SK-N-SH (cell line): Measurements from ENCODE around the gene KCTD15. TPM values are rescaled to one million over a fixed set of nuclear protein-coding genes. Genes with fewer than 3 reads are reported as not detected.

Experiments used
- CTCF ChIA-PET: fragments of 300-600, 350-600 bp; formaldehyde crosslinking; extraction: SDS; loops from one replicate; lab custom pipeline; 2021; lab: Yijun Ruan, JAX
- POLR2A ChIA-PET: fragments of 350-600 bp; sonication (Branson Sonifier 250); formaldehyde crosslinking; extraction: SDS; loops from one replicate; lab custom pipeline; 2020; ENCODE audit warnings: antibody characterized with exemption, inconsistent platforms; lab: Yijun Ruan, JAX
- DNase-seq: peaks from one replicate; pipeline ENCODE4 v3.0.0; 2012
- H2AFZ ChIP-seq: fragments of 200-600 bp; sonication (generic); 2 replicates; pipeline ENCODE4 v1.8.1; 2016; ENCODE audit warnings: antibody characterized with exemption, mild to moderate bottlenecking, low read depth
- H3F3A ChIP-seq: fragments of 200-600 bp; sonication (generic); replicated peaks from 2 replicates; pipeline ENCODE3; 2016; ENCODE audit warnings: antibody characterized with exemption, mild to moderate bottlenecking; ENCODE audit not compliant: insufficient read depth
- H3K27ac ChIP-seq, 2 experiments: fragments of 200-500 bp in 1 of 2; fragments of 200-600 bp in 1 of 2; sonication (Bioruptor generic) in 1 of 2; sonication (generic), shearing (Covaris generic) in 1 of 2; 2 replicates each; pipeline versions ENCODE4 v1.5.1 to v1.6.1; 2014 to 2016; ENCODE audit warnings: low read depth in 2 of 2, inconsistent platforms in 1 of 2, low read length in 1 of 2, mild to moderate bottlenecking in 1 of 2, mixed read lengths in 1 of 2
- H3K27me3 ChIP-seq: fragments of 200-600 bp; sonication (generic), shearing (Covaris generic); 2 replicates; pipeline ENCODE4 v1.6.1; 2016; ENCODE audit warnings: mixed run types; ENCODE audit not compliant: insufficient read depth
- H3K36me3 ChIP-seq, 2 experiments: fragments of 200-500 bp in 1 of 2; fragments of 200-600 bp in 1 of 2; sonication (Bioruptor generic) in 1 of 2; sonication (generic) in 1 of 2; replicated peaks in 1 of 2; 2 replicates each; pipeline versions ENCODE3 to v1.5.1; 2014 to 2016; ENCODE audit warnings: low read length in 1 of 2, mild to moderate bottlenecking in 1 of 2; ENCODE audit not compliant: insufficient read depth in 2 of 2, control insufficient read depth in 1 of 2
- H3K4me1 ChIP-seq, 2 experiments: fragments of 200-500 bp in 1 of 2; fragments of 200-600 bp in 1 of 2; sonication (Bioruptor generic) in 1 of 2; sonication (generic), shearing (Covaris generic) in 1 of 2; 2 replicates each; pipeline versions ENCODE4 v1.5.1 to v1.6.1; 2014 to 2016; ENCODE audit warnings: low read depth in 1 of 2, low read length in 1 of 2, mixed run types in 1 of 2; ENCODE audit not compliant: insufficient read depth in 2 of 2, control insufficient read depth in 1 of 2
- H3K4me2 ChIP-seq: fragments of 200-600 bp; sonication (generic), shearing (Covaris generic); 2 replicates; pipeline ENCODE4 v1.6.1; 2017; ENCODE audit warnings: mixed run types
- H3K4me3 ChIP-seq, 2 experiments: fragments of 200-500 bp in 1 of 2; fragments of 200-600 bp in 1 of 2; sonication (Bioruptor generic) in 1 of 2; sonication (generic), shearing (Covaris generic) in 1 of 2; 2 replicates each; pipeline versions ENCODE4 v1.5.1 to v1.8.1; 2014 to 2016; ENCODE audit warnings: low read depth in 2 of 2, inconsistent platforms in 1 of 2, low read length in 1 of 2, mild to moderate bottlenecking in 1 of 2, mixed read lengths in 1 of 2, moderate library complexity in 1 of 2
- H3K79me2 ChIP-seq: fragments of 200-600 bp; sonication (generic); 2 replicates; pipeline ENCODE4 v1.8.1; 2017; ENCODE audit warnings: mild to moderate bottlenecking; ENCODE audit not compliant: insufficient read depth
- H3K9ac ChIP-seq: fragments of 200-600 bp; sonication (generic); 2 replicates; pipeline ENCODE4 v1.6.1; 2017; ENCODE audit warnings: mixed run types
- H3K9me2 ChIP-seq: fragments of 200-600 bp; sonication (generic); 2 replicates; pipeline ENCODE4 v1.6.1; 2017; ENCODE audit warnings: mixed run types
- H3K9me3 ChIP-seq: fragments of 200-600 bp; sonication (generic); 2 replicates; pipeline ENCODE4 v1.6.1; 2017; ENCODE audit warnings: mixed run types, mild to moderate bottlenecking, moderate library complexity
- H4K20me1 ChIP-seq: fragments of 200-600 bp; sonication (generic); 2 replicates; pipeline ENCODE4 v1.6.1; 2017; ENCODE audit warnings: mild to moderate bottlenecking, mixed run types; ENCODE audit not compliant: insufficient read depth
- CHD2 ChIP-seq: fragments of 150-350 bp; IDR thresholded peaks from 2 replicates; pipeline ENCODE4 v1.6.1; 2018; ENCODE audit warnings: low read length; ENCODE audit not compliant: partially characterized antibody
- EP300 ChIP-seq, 2 experiments: IDR thresholded peaks; 2 replicates each; pipeline versions ENCODE4 v1.4.0 to v1.6.1; 2012; ENCODE audit warnings: borderline replicate concordance in 1 of 2, low read depth in 1 of 2, low read length in 1 of 2
- EZH2phosphoT487 ChIP-seq: fragments of 200-600 bp; sonication (generic); IDR thresholded peaks from 2 replicates; pipeline ENCODE4 v1.6.1; 2017; ENCODE audit warnings: low read depth, mixed run types, mild to moderate bottlenecking, antibody characterized with exemption, moderate library complexity, borderline replicate concordance
- GABPA ChIP-seq: IDR thresholded peaks from 2 replicates; pipeline ENCODE4 v1.4.0; 2012; ENCODE audit warnings: low read depth, mild to moderate bottlenecking
- GATA2 ChIP-seq: sonication (generic); formaldehyde crosslinking; IDR thresholded peaks from 2 replicates; pipeline ENCODE4 v1.5.0; 2020; ENCODE audit warnings: mild to moderate bottlenecking, missing genetic modification reagents
- MAX ChIP-seq: IDR thresholded peaks from 2 replicates; pipeline ENCODE4 v1.4.0; 2012; ENCODE audit warnings: low read depth
- POLR2AphosphoS5 ChIP-seq: IDR thresholded peaks from 2 replicates; pipeline ENCODE4 v1.6.1; 2012; ENCODE audit warnings: low read depth, low read length
- RAD21 ChIP-seq: IDR thresholded peaks from 2 replicates; pipeline ENCODE4 v1.6.1; 2012; ENCODE audit warnings: mild to moderate bottlenecking, low read length
- RCOR1 ChIP-seq: fragments of 150-350 bp; IDR thresholded peaks from 2 replicates; pipeline ENCODE4 v1.6.1; 2017; ENCODE audit warnings: antibody characterized with exemption, low read length
- RFX5 ChIP-seq: IDR thresholded peaks from 2 replicates; pipeline ENCODE4 v1.6.1; 2012; ENCODE audit warnings: mild to moderate bottlenecking, improper control_type of control experiment, low read length
- TAF1 ChIP-seq: IDR thresholded peaks from 2 replicates; pipeline ENCODE4 v1.6.1; 2012; ENCODE audit warnings: low read depth, mild to moderate bottlenecking, low read length, moderate library complexity, borderline replicate concordance
- USF2 ChIP-seq: fragments of 150-350 bp; IDR thresholded peaks from 2 replicates; pipeline ENCODE4 v1.6.1; 2017; ENCODE audit warnings: antibody characterized with exemption, low read length, low read depth, borderline replicate concordance
- WGBS: methylation state at CpG from one replicate; pipeline ENCODE4 v1.1.6; 2017; ENCODE audit warnings: low lambda C conversion rate; 5-methylcytosine and 5-hydroxymethylcytosine counted together
- polyA plus RNA-seq, 3 experiments: library from polyadenylated mRNA; depleted of rRNA; stranded (reverse); fragments of >200 nt; gene quantifications; 2 replicates each; pipeline ENCODE4 v1.2.3, GENCODE V29; 2012
- TF ChIP-seq, protein P1 (sequence below): IDR thresholded peaks from 2 replicates; pipeline ENCODE4 v1.4.0; 2012; ENCODE audit warnings: low read depth, borderline replicate concordance
- TF ChIP-seq, protein P2 (sequence below): IDR thresholded peaks from 2 replicates; pipeline ENCODE4 v1.4.0; 2012; ENCODE audit warnings: low read depth, borderline replicate concordance
- TF ChIP-seq, protein P3 (sequence below): IDR thresholded peaks from 2 replicates; pipeline ENCODE4 v1.6.1; 2012; ENCODE audit warnings: mild to moderate bottlenecking, low read depth, low read length, moderate library complexity

KCTD15 gene
- polyA plus RNA-seq, 1 of the 3 experiments (the other 2 are of a cell fraction): 15.5 TPM

DNA sequence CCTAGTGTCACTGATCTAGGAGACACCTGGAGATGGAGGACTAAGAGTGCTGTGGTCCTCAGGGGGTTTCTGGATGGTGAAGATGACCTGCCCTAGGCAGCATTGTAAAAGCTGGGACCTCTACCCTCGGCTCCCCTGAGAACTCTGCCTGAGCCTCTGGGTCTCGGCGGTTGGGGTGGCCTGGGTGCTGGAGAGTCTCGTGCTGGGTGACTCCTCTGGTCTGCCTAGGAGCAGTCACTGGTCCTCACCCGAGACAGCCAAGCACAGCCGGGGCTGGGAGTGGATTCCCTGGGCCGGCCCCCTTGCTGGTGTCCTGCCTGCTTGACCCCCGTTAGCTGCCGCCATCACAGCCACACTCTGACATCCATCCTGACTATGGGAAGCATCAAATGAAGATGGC lies 6.7 kb downstream of the KCTD15 start (continued):
- TF ChIP-seq POLR2AphosphoS5 (no peak), MAX (no peak), GATA2 (CRISPR knock-in tag) (no peak), RCOR1 (no peak), CHD2 (no peak)

- H3K79me2 ChIP-seq: no peaks in the 10 kb centered on the region
- no peak for DNase-seq
- 66% methylated on average over 7 of the region's 10 CpGs for WGBS
- H3K4me2 ChIP-seq: no peak overlapping the region
- H2AFZ ChIP-seq: no peak overlapping the region
- H3K9ac ChIP-seq: no peak overlapping the region
- H3K9me2 ChIP-seq: no peaks in the 10 kb centered on the region
- no peaks in the 10 kb centered on the region for H3F3A ChIP-seq
- CTCF ChIA-PET: interaction anchor here (1.0 to 2.7 kb wide), 4 partner anchors 9 to 237 kb away, joined by 3 to 9 read pairs (median 6); no protein-coding TSS in a partner anchor
- TF ChIP-seq RAD21: no peak
- TF ChIP-seq GATA2 (CRISPR knock-in tag): no peak
- no peak for TF ChIP-seq RFX5
- TF ChIP-seq, all 33 proteins: peak for 0
- H3K9me3 ChIP-seq: no peaks in the 10 kb centered on the region
- no peak overlapping the region for H3K27ac ChIP-seq
- no peaks in the 10 kb centered on the region for H3K27me3 ChIP-seq
- no peak overlapping the region for H3K4me3 ChIP-seq
- peaks cover 0 to 8% of the 10 kb centered on the region in 2 experiments for H3K36me3 ChIP-seq
- H4K20me1 ChIP-seq: no peaks in the 10 kb centered on the region
- POLR2A ChIA-PET: interaction anchor here (0.6 kb wide), 2 partner anchors 154 to 197 kb away, joined by 3 to 4 read pairs; no protein-coding TSS in a partner anchor
- H3K4me1 ChIP-seq: peaks cover 0 to 26% of the 10 kb centered on the region in 2 experiments; a peak in 2 of 4 replicates
Observed at GRCh38 chr19:33804021-33804799, 7.5 kb downstream of the KCTD15 start.

DNA sequence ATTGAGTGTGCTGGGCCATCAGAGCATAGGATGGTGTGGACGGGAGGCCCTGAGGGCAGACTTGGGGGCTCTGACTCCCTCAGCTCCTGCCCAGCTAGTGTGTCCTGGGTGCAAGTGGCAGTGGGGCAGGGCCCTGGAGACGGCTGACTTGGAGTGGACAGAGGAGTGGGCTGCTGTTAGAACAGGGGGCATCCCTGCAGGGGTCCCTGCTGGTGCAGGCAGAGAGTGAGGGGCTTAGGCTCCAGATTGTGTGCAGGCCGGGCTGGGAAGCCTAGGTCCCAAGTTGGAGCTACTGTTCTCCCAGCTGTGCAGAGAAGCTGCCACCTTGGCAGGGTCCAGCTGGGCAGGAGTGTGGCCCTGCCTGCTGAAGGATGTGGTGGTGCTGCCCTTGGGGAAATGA lies 8.6 kb downstream of the KCTD15 start:
- Histone ChIP-seq H4K20me1 (no peaks in the 10 kb centered on the region), H3K4me3 (no peak overlapping the region), H3F3A (no peaks in the 10 kb centered on the region), H2AFZ (no peak overlapping the region), H3K9ac (no peak overlapping the region), H3K27ac (no peak overlapping the region), H3K36me3 (peaks cover 0 to 8% of the 10 kb centered on the region in 2 experiments), H3K79me2 (no peaks in the 10 kb centered on the region), H3K4me1 (peaks cover 0 to 15% of the 10 kb centered on the region in 2 experiments; a peak in 1 of 4 replicates), H3K27me3 (no peaks in the 10 kb centered on the region), H3K4me2 (no peak overlapping the region), H3K9me2 (no peaks in the 10 kb centered on the region), H3K9me3 (no peaks in the 10 kb centered on the region)
- 89% methylated on average over 2 of the region's 3 CpGs for WGBS
- no peak for DNase-seq
- POLR2A ChIA-PET: no interaction called here
- CTCF ChIA-PET: interaction anchor here (0.6 to 2.7 kb wide), 5 partner anchors 9 to 43 kb away, joined by 3 to 9 read pairs (median 7); partner anchors contain the start of gene KCTD15
- no peak for TF ChIP-seq TAF1
- TF ChIP-seq RAD21: no peak
- no peak for TF ChIP-seq EP300 (IDR thresholded peaks at IDR 0.05; ENCODE audit: borderline replicate concordance in 1 of 2, low read depth in 1 of 2, low read length in 1 of 2)
- TF ChIP-seq GABPA: no peak
- TF ChIP-seq EZH2phosphoT487: no peak
- TF ChIP-seq CHD2: no peak
- no peak for TF ChIP-seq USF2
- TF ChIP-seq, protein P1, sequence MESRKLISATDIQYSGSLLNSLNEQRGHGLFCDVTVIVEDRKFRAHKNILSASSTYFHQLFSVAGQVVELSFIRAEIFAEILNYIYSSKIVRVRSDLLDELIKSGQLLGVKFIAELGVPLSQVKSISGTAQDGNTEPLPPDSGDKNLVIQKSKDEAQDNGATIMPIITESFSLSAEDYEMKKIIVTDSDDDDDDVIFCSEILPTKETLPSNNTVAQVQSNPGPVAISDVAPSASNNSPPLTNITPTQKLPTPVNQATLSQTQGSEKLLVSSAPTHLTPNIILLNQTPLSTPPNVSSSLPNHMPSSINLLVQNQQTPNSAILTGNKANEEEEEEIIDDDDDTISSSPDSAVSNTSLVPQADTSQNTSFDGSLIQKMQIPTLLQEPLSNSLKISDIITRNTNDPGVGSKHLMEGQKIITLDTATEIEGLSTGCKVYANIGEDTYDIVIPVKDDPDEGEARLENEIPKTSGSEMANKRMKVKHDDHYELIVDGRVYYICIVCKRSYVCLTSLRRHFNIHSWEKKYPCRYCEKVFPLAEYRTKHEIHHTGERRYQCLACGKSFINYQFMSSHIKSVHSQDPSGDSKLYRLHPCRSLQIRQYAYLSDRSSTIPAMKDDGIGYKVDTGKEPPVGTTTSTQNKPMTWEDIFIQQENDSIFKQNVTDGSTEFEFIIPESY: no peak
- TF ChIP-seq, protein P2, sequence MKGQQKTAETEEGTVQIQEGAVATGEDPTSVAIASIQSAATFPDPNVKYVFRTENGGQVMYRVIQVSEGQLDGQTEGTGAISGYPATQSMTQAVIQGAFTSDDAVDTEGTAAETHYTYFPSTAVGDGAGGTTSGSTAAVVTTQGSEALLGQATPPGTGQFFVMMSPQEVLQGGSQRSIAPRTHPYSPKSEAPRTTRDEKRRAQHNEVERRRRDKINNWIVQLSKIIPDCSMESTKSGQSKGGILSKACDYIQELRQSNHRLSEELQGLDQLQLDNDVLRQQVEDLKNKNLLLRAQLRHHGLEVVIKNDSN: no peak
- TF ChIP-seq, protein P3, sequence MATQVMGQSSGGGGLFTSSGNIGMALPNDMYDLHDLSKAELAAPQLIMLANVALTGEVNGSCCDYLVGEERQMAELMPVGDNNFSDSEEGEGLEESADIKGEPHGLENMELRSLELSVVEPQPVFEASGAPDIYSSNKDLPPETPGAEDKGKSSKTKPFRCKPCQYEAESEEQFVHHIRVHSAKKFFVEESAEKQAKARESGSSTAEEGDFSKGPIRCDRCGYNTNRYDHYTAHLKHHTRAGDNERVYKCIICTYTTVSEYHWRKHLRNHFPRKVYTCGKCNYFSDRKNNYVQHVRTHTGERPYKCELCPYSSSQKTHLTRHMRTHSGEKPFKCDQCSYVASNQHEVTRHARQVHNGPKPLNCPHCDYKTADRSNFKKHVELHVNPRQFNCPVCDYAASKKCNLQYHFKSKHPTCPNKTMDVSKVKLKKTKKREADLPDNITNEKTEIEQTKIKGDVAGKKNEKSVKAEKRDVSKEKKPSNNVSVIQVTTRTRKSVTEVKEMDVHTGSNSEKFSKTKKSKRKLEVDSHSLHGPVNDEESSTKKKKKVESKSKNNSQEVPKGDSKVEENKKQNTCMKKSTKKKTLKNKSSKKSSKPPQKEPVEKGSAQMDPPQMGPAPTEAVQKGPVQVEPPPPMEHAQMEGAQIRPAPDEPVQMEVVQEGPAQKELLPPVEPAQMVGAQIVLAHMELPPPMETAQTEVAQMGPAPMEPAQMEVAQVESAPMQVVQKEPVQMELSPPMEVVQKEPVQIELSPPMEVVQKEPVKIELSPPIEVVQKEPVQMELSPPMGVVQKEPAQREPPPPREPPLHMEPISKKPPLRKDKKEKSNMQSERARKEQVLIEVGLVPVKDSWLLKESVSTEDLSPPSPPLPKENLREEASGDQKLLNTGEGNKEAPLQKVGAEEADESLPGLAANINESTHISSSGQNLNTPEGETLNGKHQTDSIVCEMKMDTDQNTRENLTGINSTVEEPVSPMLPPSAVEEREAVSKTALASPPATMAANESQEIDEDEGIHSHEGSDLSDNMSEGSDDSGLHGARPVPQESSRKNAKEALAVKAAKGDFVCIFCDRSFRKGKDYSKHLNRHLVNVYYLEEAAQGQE: no peak
